Neuron (in vitro differentiated cells): ENCODE results near the gene INTS11.

Experiments used
- H2AFZ ChIP-seq: one replicate; pipeline ENCODE4 v1.6.1; 2013; ENCODE audit warnings: low read depth, mild to moderate bottlenecking, inconsistent platforms, low read length, moderate library complexity
- H3K27me3 ChIP-seq: one replicate; pipeline ENCODE4 v1.6.1; 2013; ENCODE audit warnings: low read length; ENCODE audit not compliant: insufficient read depth
- H3K36me3 ChIP-seq: one replicate; pipeline ENCODE4 v1.6.1; 2013; ENCODE audit warnings: low read length; ENCODE audit not compliant: insufficient read depth
- H3K4me1 ChIP-seq: one replicate; pipeline ENCODE4 v1.6.1; 2013; ENCODE audit warnings: low read length; ENCODE audit not compliant: insufficient read depth
- H3K4me3 ChIP-seq: 2 replicates; pipeline ENCODE4 v1.5.1; 2013; ENCODE audit warnings: mild to moderate bottlenecking, low read length, moderate library complexity
- H3K9me3 ChIP-seq: one replicate; pipeline ENCODE4 v1.6.1; 2013; ENCODE audit warnings: low read length

INTS11 gene

GRCh38 chr1:1297802-1298424, 26.5 kb downstream of the INTS11 start:
- Histone ChIP-seq H3K9me3 (no peaks in the 10 kb centered on the region), H3K4me1 (peaks cover 3% of the 10 kb centered on the region), H3K27me3 (no peaks in the 10 kb centered on the region), H2AFZ (no peak overlapping the region), H3K36me3 (peaks cover 37% of the 10 kb centered on the region), H3K4me3 (no peak overlapping the region)

- H3K4me3 ChIP-seq, result no peak overlapping the region
- no peaks in the 10 kb centered on the region for H3K9me3 ChIP-seq
- H3K27me3 ChIP-seq, result no peaks in the 10 kb centered on the region
- H3K4me1 ChIP-seq, result peaks cover 3% of the 10 kb centered on the region
- peaks cover 37% of the 10 kb centered on the region for H3K36me3 ChIP-seq
- H2AFZ ChIP-seq, result no peak overlapping the region
Observed at GRCh38 chr1:1296070-1297061, 28.1 kb downstream of the INTS11 start.

GRCh38 chr1:1295154-1295923, 29.1 kb downstream of the INTS11 start:
- Histone ChIP-seq H3K36me3 (peaks cover 37% of the 10 kb centered on the region), H3K9me3 (no peaks in the 10 kb centered on the region), H3K4me1 (peaks cover 3% of the 10 kb centered on the region), H3K27me3 (no peaks in the 10 kb centered on the region), H3K4me3 (no peak overlapping the region), H2AFZ (no peak overlapping the region)

- Histone ChIP-seq H3K4me1 (peaks cover 3% of the 10 kb centered on the region), H3K27me3 (no peaks in the 10 kb centered on the region), H3K9me3 (no peaks in the 10 kb centered on the region), H3K4me3 (no peak overlapping the region), H2AFZ (no peak overlapping the region), H3K36me3 (peaks cover 37% of the 10 kb centered on the region)
Observed at GRCh38 chr1:1294250-1294890, 30.1 kb downstream of the INTS11 start.

- no peak overlapping the region for H2AFZ ChIP-seq
- no peak overlapping the region for H3K4me3 ChIP-seq
- H3K9me3 ChIP-seq, result no peaks in the 10 kb centered on the region
- H3K27me3 ChIP-seq, result no peaks in the 10 kb centered on the region
- peaks cover under 1% of the 10 kb centered on the region for H3K4me1 ChIP-seq
- H3K36me3 ChIP-seq, result peaks cover 35% of the 10 kb centered on the region
Observed at GRCh38 chr1:1293263-1294249, 30.9 kb downstream of the INTS11 start.

GRCh38 chr1:1292851-1293250, 31.6 kb downstream of the INTS11 start:
- no peaks in the 10 kb centered on the region for H3K9me3 ChIP-seq
- no peak overlapping the region for H3K4me3 ChIP-seq
- H2AFZ ChIP-seq, result no peak overlapping the region

GRCh38 chr1:1292442-1292779, 32.0 kb downstream of the INTS11 start:
- H3K27me3 ChIP-seq, result no peaks in the 10 kb centered on the region

More at GRCh38 chr1:1292851-1293250, 31.6 kb downstream of the INTS11 start:
- Histone ChIP-seq H3K4me1 (no peaks in the 10 kb centered on the region), H3K36me3 (peaks cover 32% of the 10 kb centered on the region), H3K27me3 (no peaks in the 10 kb centered on the region)

GRCh38 chr1:1291548-1292441, 32.7 kb downstream of the INTS11 start:
- no peak overlapping the region for H2AFZ ChIP-seq
- H3K27me3 ChIP-seq, result no peaks in the 10 kb centered on the region
- no peaks in the 10 kb centered on the region for H3K4me1 ChIP-seq
- peaks cover 27% of the 10 kb centered on the region for H3K36me3 ChIP-seq
- no peak overlapping the region for H3K4me3 ChIP-seq
- H3K9me3 ChIP-seq, result no peaks in the 10 kb centered on the region

More at GRCh38 chr1:1292442-1292779, 32.0 kb downstream of the INTS11 start:
- Histone ChIP-seq H3K4me3 (no peak overlapping the region), H2AFZ (no peak overlapping the region), H3K9me3 (no peaks in the 10 kb centered on the region), H3K4me1 (no peaks in the 10 kb centered on the region), H3K36me3 (peaks cover 28% of the 10 kb centered on the region)

- Histone ChIP-seq H3K4me3 (no peak overlapping the region), H3K27me3 (no peaks in the 10 kb centered on the region), H2AFZ (no peak overlapping the region), H3K9me3 (no peaks in the 10 kb centered on the region), H3K4me1 (no peaks in the 10 kb centered on the region), H3K36me3 (peaks cover 22% of the 10 kb centered on the region)
Observed at GRCh38 chr1:1291023-1291528, 33.4 kb downstream of the INTS11 start.

GRCh38 chr1:1290238-1290731, 34.2 kb downstream of the INTS11 start:
- Histone ChIP-seq H3K9me3 (no peaks in the 10 kb centered on the region), H3K27me3 (no peaks in the 10 kb centered on the region), H3K36me3 (peaks cover 15% of the 10 kb centered on the region), H2AFZ (no peak overlapping the region), H3K4me3 (no peak overlapping the region), H3K4me1 (no peaks in the 10 kb centered on the region)
